GM12864 (cell line): ENCODE results near the gene TBXT.
"Not testable (repeated sequence)": the region's sequence is repeated elsewhere in the genome, so short reads cannot be mapped to it uniquely, and the experiment has no call there.

ENCODE experiments used
- DNase-seq: peaks from one replicate; pipeline ENCODE4 v3.0.0-alpha.2; 2011; ENCODE audit warnings: low read depth
- H3K4me3 ChIP-seq: 2 replicates; pipeline ENCODE4 v1.5.1; 2011; ENCODE audit warnings: mild to moderate bottlenecking, low read depth, low read length, control low read depth
- CTCF ChIP-seq: IDR thresholded peaks from 2 replicates; pipeline ENCODE4 v1.5.1; 2011; ENCODE audit warnings: low read depth, mild to moderate bottlenecking, moderate library complexity, low read length, control low read depth, inconsistent platforms; ENCODE audit errors: missing control alignments

Gene TBXT

DNA sequence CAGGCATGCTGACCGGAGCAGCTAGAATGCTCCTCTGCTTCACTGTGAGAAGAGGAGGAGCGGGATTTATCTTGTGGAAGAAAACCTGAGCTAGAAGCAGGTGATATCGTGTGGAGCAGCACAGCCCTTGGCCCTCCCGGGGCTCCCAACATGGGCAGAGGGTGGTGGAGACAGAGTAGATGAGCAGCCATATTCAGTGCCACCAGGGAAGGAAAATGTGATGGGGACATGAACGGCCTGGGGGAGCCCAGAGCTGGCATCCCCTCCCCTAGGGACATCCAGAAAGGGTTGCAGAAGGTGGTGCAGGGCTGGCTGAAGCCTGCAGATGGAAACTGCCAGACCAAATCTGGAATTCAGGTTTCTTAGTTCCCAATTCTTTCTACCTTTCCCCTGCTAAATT, 24.9 kb upstream of the TBXT start:
- no peak overlapping the region for H3K4me3 ChIP-seq
- no peak for DNase-seq
- TF ChIP-seq CTCF = no peak

GRCh38 chr6:166192136-166192535, 24.5 kb upstream of the TBXT start:
- no peak for DNase-seq
- TF ChIP-seq CTCF = no peak
- H3K4me3 ChIP-seq = no peak overlapping the region

DNA sequence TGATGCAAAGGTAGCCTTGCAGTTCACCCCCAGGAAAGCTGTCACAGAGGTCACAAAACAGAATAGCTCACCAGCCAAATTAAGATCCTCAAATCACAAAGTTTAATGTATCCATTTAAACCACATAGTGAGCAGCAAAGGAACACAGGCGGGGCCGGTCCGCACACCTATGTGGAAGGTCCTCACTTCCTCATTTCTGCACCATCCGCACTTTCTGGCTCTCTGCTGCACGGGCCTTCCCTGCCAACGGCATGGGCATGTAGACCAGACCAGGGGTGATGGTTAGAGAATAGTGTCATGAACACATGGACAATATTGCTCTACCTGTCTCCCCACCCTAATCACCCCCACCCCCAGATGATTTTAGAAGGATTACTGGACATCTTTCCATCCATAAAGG, 12.1 kb upstream of the TBXT start:
- H3K4me3 ChIP-seq = no peak overlapping the region
- TF ChIP-seq CTCF = no peak
- DNase-seq = no peak

DNA sequence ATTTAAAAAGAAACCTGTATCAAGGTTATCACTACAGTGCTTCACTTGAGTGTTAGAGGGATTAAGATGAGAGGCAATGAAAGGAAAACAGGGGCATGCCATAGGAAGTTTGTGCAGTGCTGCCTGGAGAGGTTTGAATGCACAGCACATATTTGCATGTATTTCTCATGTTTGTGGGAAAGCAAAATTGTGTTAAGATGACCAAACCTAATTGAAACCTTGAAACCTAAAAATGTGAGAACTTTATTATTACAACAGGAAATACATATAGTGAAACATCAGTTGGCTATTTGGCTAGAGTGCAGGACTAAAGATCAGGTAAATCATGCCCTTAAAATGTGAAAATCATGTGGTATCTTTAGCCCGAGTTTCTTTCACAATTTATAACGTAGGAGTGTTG, 8.5 kb upstream of the TBXT start:
- H3K4me3 ChIP-seq = no peak overlapping the region
- no peak for TF ChIP-seq CTCF
- no peak for DNase-seq

GRCh38 chr6:166175093-166175492, 7.4 kb upstream of the TBXT start:
- not testable (repeated sequence) for H3K4me3 ChIP-seq, DNase-seq

GRCh38 chr6:166174031-166174430, 6.4 kb upstream of the TBXT start:
- H3K4me3 ChIP-seq = no peak overlapping the region
- no peak for DNase-seq
- TF ChIP-seq CTCF = no peak

GRCh38 chr6:166173281-166173951, 5.8 kb upstream of the TBXT start:
- no peak for DNase-seq
- no peak for TF ChIP-seq CTCF
- H3K4me3 ChIP-seq = no peak overlapping the region
